PC-9 (cell line): ENCODE data around the gene MFAP1.

Experiments used
- EZH2 ChIP-seq: fragments of 200-600 bp; sonication (generic); IDR thresholded peaks from 2 replicates; pipeline ENCODE4 v1.8.0; 2017; ENCODE audit warnings: antibody characterized with exemption, low read depth
- TF ChIP-seq, protein P1 (sequence below): fragments of 200-600 bp; sonication (generic); conservative IDR thresholded peaks from 2 replicates; pipeline ENCODE4 v1.6.1; 2017; ENCODE audit warnings: mixed run types, antibody characterized with exemption, mild to moderate bottlenecking, moderate library complexity

GRCh38 chr15:43826508-43827341, 2.2 kb upstream of the MFAP1 start, which contains the start of gene WDR76:
- TF ChIP-seq, protein P1, sequence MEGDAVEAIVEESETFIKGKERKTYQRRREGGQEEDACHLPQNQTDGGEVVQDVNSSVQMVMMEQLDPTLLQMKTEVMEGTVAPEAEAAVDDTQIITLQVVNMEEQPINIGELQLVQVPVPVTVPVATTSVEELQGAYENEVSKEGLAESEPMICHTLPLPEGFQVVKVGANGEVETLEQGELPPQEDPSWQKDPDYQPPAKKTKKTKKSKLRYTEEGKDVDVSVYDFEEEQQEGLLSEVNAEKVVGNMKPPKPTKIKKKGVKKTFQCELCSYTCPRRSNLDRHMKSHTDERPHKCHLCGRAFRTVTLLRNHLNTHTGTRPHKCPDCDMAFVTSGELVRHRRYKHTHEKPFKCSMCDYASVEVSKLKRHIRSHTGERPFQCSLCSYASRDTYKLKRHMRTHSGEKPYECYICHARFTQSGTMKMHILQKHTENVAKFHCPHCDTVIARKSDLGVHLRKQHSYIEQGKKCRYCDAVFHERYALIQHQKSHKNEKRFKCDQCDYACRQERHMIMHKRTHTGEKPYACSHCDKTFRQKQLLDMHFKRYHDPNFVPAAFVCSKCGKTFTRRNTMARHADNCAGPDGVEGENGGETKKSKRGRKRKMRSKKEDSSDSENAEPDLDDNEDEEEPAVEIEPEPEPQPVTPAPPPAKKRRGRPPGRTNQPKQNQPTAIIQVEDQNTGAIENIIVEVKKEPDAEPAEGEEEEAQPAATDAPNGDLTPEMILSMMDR: no peak
- TF ChIP-seq EZH2: no peak
